Ovary (tissue), 9 donors: ENCODE measurements around the gene MRI1. TPM values are rescaled to one million over a fixed set of nuclear protein-coding genes. Genes with fewer than 3 reads are reported as not detected.

Experiments
- DNase-seq, 5 donors: peaks; one replicate each; pipeline ENCODE4 v3.0.0-alpha.2; 2019 to 2020
- H3K27ac ChIP-seq, 2 donors: fragments of 200-600 bp; one replicate each; pipeline versions ENCODE4 v1.5.1 to v1.8.0; 2019 to 2022
- H3K27me3 ChIP-seq: fragments of 200-600 bp; one replicate; pipeline ENCODE4 v1.8.0; 2022
- H3K36me3 ChIP-seq: fragments of 200-600 bp; sonication (generic); one replicate; pipeline ENCODE4 v1.5.1; 2019
- H3K4me1 ChIP-seq: one replicate; pipeline ENCODE4 v1.8.1; 2013; ENCODE audit warnings: mild to moderate bottlenecking, moderate library complexity; ENCODE audit not compliant: insufficient read depth
- H3K4me3 ChIP-seq: fragments of 200-600 bp; sonication (generic); one replicate; pipeline ENCODE4 v1.5.1; 2017
- H3K9me3 ChIP-seq, 2 donors: fragments of 200-600 bp in 1 of 2; sonication (generic) in 1 of 2; one replicate each; pipeline versions ENCODE4 v1.5.1 to v1.8.1; 2013 to 2019; ENCODE audit warnings: mild to moderate bottlenecking in 1 of 2, moderate library complexity in 1 of 2
- EP300 ChIP-seq: sonication (generic); formaldehyde crosslinking; IDR thresholded peaks from one replicate; pipeline ENCODE4 v1.6.1; 2017; ENCODE audit warnings: antibody characterized with exemption
- POLR2A ChIP-seq: fragments of 450-650 bp; IDR thresholded peaks from one replicate; pipeline ENCODE4 v1.6.1; 2017; ENCODE audit warnings: antibody characterized with exemption, mild to moderate bottlenecking, moderate library complexity
- WGBS, 3 donors: extraction: QIAGEN DNeasy Blood & Tissue Kit in 1 of 3; methylation state at CpG; one replicate each; pipeline versions ENCODE4 v1.1.5 to v1.1.7; 2013 to 2017; 5-methylcytosine and 5-hydroxymethylcytosine counted together
- intact Hi-C, 4 donors: fragments of 100-400 bp; cut with DNase I; formaldehyde crosslinking; loops; one replicate each; pipeline versions ENCODE4 v1.11.0 to v1.15.1; 2022 to 2023
- polyA plus RNA-seq, 2 donors: library from polyadenylated mRNA; stranded (reverse); fragments of 200-250 nt in 1 of 2; fragments of 350-450 nt in 1 of 2; fragmentation: Illumina TruSeq in 1 of 2; extraction: RNeasy Lipid Tissue Mini Kit (QIAGEN cat#74804) in 1 of 2; gene quantifications; one replicate each; pipeline ENCODE4 v1.2.3, GENCODE V29; 2013 to 2014
- total RNA-seq, 7 donors: library from RNA; depleted of rRNA in 2 of 7; stranded (reverse); fragments of >200 nt in 2 of 7; fragmentation: NEBNext Ultra II Directional in 3 of 7; extraction: Animal tissue kit (Norgen Biotek cat#: 25700) in 3 of 7; gene quantifications; one replicate each; pipeline versions ENCODE4 v1.1.0 to v1.2.4, GENCODE V29; 2016 to 2023
- TF ChIP-seq, protein P1 (sequence below), 3 donors: fragments of 450-650 bp in 2 of 3; fragments of 200-600 bp in 1 of 3; IDR thresholded peaks; one replicate each; pipeline versions ENCODE4 v1.5.1 to v1.8.0; 2016 to 2022; ENCODE audit warnings: antibody characterized with exemption in 3 of 3, mild to moderate bottlenecking in 1 of 3
- donor health status: DM: no; HTN: no; CAD: no; lungs with moderate emphysema.
- donor health status: DM: no; HTN: no; CAD: no.
- donor health status: Bipolar disorder and iron deficiency.
- donor health status: DM: yes; HTN: yes; CAD: no.
- donor health status: DM: no; HTN: no; CAD: no.
- donor health status: DM: yes; HTN: yes; CAD: no.

The MRI1 gene
- total and polyA plus RNA-seq, 9 donors: 13.9 to 52.6 (median 34.2) TPM

DNA sequence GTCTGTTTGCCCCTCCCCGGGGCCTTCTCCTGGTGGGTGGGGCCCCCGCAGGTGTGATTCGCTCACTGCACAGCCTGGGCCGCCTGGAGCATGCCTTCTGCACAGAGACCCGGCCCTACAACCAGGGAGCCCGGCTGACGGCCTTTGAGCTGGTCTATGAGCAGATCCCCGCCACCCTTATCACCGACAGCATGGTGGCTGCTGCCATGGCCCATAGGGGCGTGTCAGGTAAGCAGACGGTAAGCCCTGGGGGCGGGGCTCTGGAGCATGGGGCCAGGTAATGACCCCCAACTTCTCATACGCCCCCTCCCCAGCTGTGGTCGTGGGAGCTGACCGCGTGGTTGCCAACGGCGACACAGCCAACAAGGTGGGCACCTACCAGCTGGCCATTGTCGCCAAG is 4.2 kb downstream of the MRI1 start:
- Histone ChIP-seq H3K36me3 (no peaks in the 10 kb centered on the region), H3K4me1 (peaks cover 5% of the 10 kb centered on the region), H3K27me3 (no peaks in the 10 kb centered on the region), H3K4me3 (no peak overlapping the region), H3K27ac (no peak overlapping the region), H3K9me3 (no peaks in the 10 kb centered on the region)
- no peak for TF ChIP-seq EP300
- TF ChIP-seq, protein P1, sequence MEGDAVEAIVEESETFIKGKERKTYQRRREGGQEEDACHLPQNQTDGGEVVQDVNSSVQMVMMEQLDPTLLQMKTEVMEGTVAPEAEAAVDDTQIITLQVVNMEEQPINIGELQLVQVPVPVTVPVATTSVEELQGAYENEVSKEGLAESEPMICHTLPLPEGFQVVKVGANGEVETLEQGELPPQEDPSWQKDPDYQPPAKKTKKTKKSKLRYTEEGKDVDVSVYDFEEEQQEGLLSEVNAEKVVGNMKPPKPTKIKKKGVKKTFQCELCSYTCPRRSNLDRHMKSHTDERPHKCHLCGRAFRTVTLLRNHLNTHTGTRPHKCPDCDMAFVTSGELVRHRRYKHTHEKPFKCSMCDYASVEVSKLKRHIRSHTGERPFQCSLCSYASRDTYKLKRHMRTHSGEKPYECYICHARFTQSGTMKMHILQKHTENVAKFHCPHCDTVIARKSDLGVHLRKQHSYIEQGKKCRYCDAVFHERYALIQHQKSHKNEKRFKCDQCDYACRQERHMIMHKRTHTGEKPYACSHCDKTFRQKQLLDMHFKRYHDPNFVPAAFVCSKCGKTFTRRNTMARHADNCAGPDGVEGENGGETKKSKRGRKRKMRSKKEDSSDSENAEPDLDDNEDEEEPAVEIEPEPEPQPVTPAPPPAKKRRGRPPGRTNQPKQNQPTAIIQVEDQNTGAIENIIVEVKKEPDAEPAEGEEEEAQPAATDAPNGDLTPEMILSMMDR (IDR thresholded peaks at IDR 0.05): no peak
- no peak for TF ChIP-seq POLR2A
- 85 to 90% (median 86%) methylated on average over 17 to 19 of the region's 19 CpGs for WGBS, 3 donors
- DNase-seq: no peak
- intact Hi-C loops: loop anchor here in 1 of 4 donors (10.0 kb wide), 1 partner anchor 316 kb away; the partner anchor contains the start of gene C19orf67

DNA sequence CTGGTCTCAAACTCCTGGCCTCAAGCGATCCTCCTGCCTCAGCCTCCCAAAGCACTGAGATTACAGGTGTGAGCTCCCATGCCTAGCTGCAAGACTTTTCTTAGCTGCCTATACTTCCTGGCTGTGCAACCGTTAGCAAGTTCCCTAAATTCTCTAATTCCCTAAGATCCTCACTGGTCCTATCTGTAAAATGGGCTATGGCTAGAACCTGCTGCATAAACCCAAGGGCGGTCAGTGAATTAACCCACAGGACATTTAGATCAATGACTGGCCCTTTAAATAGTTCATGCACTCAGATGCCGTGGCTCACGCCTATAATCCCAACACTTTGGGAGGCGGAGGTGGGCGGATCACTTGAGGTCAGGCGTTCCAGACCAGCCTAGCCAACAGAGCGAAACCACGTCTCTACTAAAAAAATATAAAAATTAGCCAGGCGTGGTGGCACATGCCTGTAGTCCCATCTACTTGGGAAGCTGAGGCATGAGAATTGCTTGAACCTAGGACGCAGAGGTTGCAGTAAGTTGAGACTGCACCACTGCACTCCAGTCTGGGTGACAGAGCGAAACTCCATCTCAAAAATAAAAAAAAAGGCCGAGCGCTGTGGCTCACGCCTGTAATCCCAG is 5.8 kb downstream of the MRI1 start:
- peaks cover 5% of the 10 kb centered on the region for H3K4me1 ChIP-seq
- TF ChIP-seq POLR2A (no peak), EP300 (no peak)
- TF ChIP-seq, protein P1 (IDR thresholded peaks at IDR 0.05): no peak
- no peaks in the 10 kb centered on the region for H3K27me3 ChIP-seq
- no peaks in the 10 kb centered on the region for H3K36me3 ChIP-seq
- WGBS, 3 donors: 86 to 88% (median 86%) methylated on average over 16 of the region's 16 CpGs
- no peaks in the 10 kb centered on the region for H3K9me3 ChIP-seq
- H3K27ac ChIP-seq: no peak overlapping the region
- H3K4me3 ChIP-seq: no peak overlapping the region
- no peak for DNase-seq
- intact Hi-C loops: loop anchor here in 1 of 4 donors (10.0 kb wide), 1 partner anchor 95 kb away; no protein-coding TSS in a partner anchor

DNA sequence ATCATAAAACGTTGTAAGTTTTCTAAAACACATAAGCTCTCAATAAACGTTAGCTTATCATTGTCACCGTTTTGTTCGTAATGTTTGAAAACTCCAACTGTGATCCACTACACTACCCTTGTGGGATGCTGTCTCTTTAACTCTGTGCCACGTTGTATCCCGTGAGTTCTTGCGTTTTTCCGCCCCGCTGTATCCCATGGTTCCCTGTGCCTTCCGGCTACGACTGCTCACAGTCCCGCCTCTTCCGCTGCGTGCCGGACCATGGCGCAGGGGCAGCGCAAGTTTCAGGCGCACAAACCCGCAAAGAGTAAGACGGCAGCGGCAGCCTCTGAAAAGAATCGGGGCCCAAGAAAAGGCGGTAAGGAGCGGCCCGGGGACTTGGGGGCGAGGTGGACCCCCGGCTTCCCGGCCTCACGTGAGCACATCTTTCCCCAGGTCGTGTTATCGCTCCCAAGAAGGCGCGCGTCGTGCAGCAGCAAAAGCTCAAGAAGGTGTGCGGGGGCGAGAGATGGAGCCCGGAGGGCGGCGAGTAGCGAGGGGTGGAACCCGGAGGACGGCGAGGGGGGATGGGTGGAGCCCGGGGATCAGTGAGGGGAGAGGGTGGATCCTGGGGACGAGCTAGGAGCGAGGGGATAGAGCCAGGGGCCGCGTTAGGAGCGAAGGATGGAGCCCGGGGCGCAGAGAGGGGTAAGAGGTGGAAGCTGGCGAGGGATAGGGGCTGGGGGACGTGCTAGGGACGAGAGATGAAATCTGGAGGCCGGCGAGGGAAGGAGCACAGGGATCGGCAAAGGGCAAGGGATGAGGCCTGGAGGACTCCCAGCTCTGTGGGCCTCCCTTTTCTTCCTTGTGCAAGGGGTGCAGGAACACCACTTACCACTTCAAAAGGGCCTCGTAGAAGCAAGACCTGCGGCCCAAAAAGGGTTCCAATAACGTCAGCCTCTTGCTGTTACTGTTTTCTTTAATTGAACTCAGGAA is 10.2 kb downstream of the MRI1 start, which contains the start of gene C19orf53:
C19orf53 (plus strand) TSS at position 240 of the 975 bp plus-strand sequence; CDS start at position 262, 22 bp downstream.
- no peak for TF ChIP-seq EP300
- TF ChIP-seq POLR2A: peak; percentile 93
- TF ChIP-seq, protein P1 (IDR thresholded peaks at IDR 0.05): peak in 1 of 3 donors; percentile 10
- peak within 1 kb of the TSS; percentile 9 to 52 for H3K27ac ChIP-seq
- peak; percentile 85 to 92 (median 88) for DNase-seq
- H3K36me3 ChIP-seq: no peaks in the 10 kb centered on the region
- intact Hi-C loops: loop anchor here in 1 of 4 donors (10.0 kb wide), 1 partner anchor 90 kb away; no protein-coding TSS in a partner anchor
- H3K4me1 ChIP-seq: peaks cover 7% of the 10 kb centered on the region
- H3K9me3 ChIP-seq: no peaks in the 10 kb centered on the region
- 0 to 1% (median 1%) methylated on average over 61 of the region's 61 CpGs for whole genome bisulfite sequencing, 3 donors
- peak within 1 kb of the TSS; percentile 95 for H3K4me3 ChIP-seq
- H3K27me3 ChIP-seq: no peaks in the 10 kb centered on the region

DNA sequence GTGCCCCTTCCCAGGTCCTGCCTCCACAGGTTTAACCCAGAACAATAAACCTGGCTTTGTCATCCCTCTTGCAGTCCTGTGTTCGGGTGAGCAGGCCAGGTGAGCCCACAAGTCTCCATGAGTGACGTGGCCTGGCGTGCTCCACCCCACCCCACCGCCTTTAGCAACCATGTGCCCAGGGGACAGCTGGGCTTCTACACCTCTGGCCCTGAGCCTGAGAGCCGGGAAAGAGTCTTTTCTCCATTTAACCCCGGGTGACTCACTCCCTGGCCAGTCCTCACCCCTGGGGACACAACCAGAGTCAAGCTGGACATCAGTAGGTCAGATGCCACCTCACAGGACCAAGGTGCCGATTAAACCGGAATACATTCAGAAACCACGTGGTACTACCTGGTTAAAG is 14.1 kb downstream of the MRI1 start:
- intact Hi-C loops: loop anchor here in 1 of 4 donors (10.0 kb wide), 1 partner anchor 86 kb away; no protein-coding TSS in a partner anchor
- TF ChIP-seq POLR2A (no peak), EP300 (no peak)
- TF ChIP-seq, protein P1 (IDR thresholded peaks at IDR 0.05): no peak
- H3K4me1 ChIP-seq: peaks cover 7% of the 10 kb centered on the region
- no peaks in the 10 kb centered on the region for H3K9me3 ChIP-seq
- no peak for DNase-seq
- H3K27ac ChIP-seq: no peak overlapping the region
- no peaks in the 10 kb centered on the region for H3K36me3 ChIP-seq
- no peaks in the 10 kb centered on the region for H3K27me3 ChIP-seq
- 72 to 84% (median 77%) methylated on average over 9 of the region's 9 CpGs for WGBS, 3 donors
- H3K4me3 ChIP-seq: no peak overlapping the region
